SH-SY5Y (cell line): ENCODE data around the gene CDH4.

Source experiments
- GATA2 ChIP-seq: IDR thresholded peaks from 2 replicates; pipeline ENCODE4 v1.6.1; 2011; ENCODE audit warnings: mild to moderate bottlenecking, low read depth, low read length
- GATA3 ChIP-seq: IDR thresholded peaks from 2 replicates; pipeline ENCODE4 v1.6.1; 2011; ENCODE audit warnings: low read depth, mild to moderate bottlenecking, low read length, moderate library complexity

The CDH4 gene

GRCh38 chr20:61810738-61811135, 558.7 kb downstream of the CDH4 start:
- TF ChIP-seq GATA2 (no peak), GATA3 (no peak)

DNA sequence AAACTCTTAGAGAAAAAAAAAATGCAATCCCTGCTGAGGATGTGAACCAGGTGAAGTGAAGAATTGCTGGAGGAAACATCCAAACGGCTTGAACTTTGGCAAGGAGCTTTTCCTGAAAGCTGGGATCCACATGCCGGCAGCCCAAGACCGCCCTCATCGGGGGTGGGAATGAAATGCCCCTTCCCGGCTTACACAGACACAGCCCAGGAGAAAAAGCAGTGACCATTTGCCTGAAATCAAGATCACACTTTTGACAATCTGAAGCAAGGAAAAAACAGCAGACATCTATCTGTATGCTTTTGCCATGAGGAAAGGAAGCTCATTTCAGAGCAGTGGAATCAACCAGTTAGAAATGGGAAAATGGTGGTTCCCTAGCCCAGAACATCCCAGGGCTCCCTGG, 559.1 kb downstream of the CDH4 start:
- TF ChIP-seq GATA2 (no peak), GATA3 (no peak)

DNA sequence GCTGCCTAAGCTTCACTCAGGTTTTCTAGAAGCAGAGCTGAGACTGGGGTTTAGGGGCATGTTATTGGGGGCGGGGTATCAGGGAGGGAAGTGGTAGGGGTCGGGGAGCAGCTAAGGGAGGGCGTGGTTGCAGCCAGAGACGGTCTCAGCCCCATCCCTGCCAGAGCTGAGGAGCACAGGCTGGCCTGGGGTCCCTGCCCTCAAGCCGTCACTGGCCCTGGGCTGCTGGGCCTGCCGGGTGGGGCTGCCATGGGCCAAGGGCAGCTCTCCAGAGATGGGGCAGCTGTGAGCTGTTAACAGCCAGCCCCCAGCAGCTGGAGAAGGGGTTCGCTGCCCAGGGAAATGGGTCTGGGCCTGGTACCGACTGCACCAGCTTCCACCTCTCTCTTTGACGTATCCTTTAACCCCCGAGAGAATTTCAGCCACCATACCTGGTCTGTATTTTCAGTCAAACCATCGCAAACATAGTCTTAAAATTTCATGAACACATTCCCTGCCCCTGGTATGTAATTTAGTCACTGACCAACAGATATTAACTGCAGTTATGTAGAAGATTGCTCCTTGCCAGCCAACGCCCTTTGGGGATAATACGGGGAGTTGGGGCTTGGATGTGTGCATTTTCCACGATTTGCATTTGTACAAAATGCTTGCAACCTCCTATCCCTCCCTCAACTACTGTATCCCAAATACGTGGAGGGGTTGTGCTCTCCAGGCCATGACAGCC, 560.2 kb downstream of the CDH4 start:
- TF ChIP-seq GATA3 = no peak

- no peak for TF ChIP-seq GATA3
- no peak for TF ChIP-seq GATA2
Observed at GRCh38 chr20:61812845-61813485, 560.9 kb downstream of the CDH4 start.

- TF ChIP-seq GATA3 (no peak), GATA2 (no peak)
Observed at GRCh38 chr20:61813791-61814190, 561.7 kb downstream of the CDH4 start.

DNA sequence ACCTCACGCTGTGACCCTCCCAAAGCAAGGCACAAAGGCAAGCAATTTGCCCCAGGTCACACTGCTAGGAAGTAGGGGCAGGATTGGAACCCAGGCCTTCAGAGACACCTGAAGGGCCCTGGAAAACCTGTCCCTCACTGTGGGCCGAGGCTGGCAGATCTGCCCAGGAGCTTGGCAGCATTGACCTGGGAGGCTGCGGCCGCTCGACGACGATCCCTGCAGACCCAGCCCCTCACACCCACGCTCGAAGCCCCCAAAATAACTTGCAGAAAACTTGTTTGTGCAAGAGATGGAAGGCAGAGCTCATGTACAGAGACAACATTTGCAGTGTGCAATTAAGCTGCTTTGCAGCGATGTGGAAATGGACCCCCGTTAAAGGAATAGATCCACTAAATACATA, 562.2 kb downstream of the CDH4 start:
- no peak for TF ChIP-seq GATA3
- no peak for TF ChIP-seq GATA2

GRCh38 chr20:61814726-61815125, 562.7 kb downstream of the CDH4 start:
- no peak for TF ChIP-seq GATA3

DNA sequence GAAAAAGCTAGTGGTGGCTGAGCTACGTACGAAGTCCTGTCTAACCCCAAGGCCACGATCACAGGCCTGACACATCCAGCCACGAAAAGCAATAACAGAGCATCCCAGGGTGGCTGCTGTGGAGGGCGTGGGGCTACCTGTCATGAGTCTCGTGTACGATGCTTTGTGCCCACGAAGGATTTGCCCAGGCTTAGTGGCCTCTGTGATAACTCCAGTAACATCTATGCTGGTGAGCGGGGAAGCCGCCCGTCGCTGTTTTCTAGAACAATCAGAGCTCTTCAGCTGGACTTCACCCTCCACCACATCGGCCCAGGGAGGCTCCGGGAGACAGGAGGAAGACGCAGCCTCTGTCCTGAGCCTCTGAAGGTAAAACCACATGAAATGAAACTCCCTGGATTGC, 563.1 kb downstream of the CDH4 start:
- TF ChIP-seq GATA3 = no peak
- no peak for TF ChIP-seq GATA2

DNA sequence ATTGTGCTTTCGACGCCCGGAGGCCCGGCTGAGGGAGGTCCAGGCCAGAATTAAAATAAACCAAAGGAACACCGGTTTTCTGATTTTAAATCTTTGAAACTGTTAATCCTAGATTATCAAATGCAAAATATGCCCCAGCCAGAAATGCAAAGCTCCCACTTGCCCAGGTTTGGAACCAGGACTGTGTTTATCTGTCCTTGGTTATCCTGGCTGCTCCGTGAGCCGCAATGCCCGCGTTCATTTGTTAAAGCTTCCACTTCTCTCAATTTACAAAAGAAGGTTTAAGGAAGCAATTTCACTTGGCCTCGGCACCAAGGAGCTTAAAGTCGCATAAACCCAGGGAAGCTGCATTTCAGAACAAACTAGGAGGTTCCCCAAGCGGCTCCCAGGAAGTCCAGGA, 563.6 kb downstream of the CDH4 start:
- TF ChIP-seq GATA3 (no peak), GATA2 (no peak)

GRCh38 chr20:61816606-61817460, 564.8 kb downstream of the CDH4 start:
- TF ChIP-seq GATA2 = no peak
- no peak for TF ChIP-seq GATA3

DNA sequence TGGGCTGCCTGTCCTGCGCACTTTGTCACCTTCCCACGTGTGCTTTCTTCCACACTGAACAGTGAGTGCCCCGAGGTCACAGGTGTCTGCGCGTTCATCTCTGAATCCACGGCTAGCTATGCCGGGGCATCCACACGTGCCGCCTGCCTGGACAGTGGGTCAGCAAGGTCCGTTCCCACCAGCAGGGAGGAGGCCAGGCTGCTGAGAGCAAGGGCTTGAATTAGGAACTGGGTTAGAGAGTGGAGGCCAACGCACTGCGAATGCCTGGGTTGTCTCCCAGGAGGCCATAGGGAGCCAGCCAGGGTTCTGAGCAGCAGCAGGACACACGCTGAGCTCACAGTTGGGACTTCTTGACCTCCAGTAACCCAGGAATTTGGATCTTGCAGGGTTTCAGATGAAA, 565.5 kb downstream of the CDH4 start:
- TF ChIP-seq GATA3 (no peak), GATA2 (no peak)

DNA sequence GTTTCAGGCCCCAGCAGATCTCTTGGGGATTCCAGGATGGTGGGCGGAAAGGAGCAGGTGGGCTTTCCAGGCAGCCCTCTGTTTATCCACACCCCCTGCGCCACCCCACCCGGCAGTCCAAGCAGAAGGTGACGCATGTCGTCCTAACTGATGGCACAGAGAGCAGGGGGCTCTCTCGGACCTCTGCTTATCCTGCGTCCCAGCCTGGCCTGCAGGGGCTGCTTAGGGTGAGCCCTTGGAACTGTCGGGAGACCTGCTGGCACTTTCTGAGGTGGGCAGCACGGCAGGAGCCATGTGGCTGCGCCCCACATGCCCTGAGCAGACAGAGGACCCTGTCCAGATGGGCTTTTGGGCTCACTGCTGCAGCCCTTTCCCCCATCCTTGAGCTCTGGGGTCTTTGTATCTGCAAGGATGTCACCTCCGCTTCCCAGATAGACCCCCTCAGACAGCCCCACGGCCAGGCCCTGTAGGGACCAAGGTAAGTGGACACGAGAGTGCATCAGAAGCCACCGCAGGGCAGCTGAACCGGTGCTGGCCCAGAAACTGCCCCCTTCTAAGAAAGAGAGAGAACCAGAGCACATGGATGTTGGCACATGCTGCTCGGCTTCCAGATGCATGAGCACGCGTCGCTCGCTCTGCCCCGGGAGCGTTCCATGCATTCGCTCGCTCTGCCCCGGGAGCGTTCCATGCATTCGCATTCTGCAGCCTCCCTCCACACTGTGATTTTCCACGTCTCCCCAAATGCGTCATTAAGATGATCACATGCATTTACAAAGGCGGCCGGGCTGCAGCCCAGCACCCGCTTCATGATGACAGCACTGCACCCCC, 566.9 kb downstream of the CDH4 start:
- TF ChIP-seq GATA3 (no peak), GATA2 (no peak)

DNA sequence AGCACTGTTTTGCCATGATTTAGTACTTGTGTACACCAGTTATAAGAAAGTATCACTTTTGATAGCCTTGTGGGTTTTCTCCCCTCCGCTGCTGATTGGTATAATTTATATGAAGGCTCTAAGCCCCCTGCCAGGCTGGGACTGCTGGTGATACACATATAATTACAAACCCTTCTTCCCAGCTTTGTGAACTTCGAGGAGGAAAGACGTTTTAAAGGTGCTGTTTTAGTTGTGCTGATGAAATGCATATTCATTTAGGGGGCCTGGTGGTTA, 567.4 kb downstream of the CDH4 start:
- TF ChIP-seq GATA2 = no peak
- TF ChIP-seq GATA3 = no peak
